Astrocyte of the spinal cord (primary cell): ENCODE measurements around the gene FMN1.

ENCODE experiments used
- DNase-seq: peaks from one replicate; pipeline ENCODE4 v3.0.0; 2011; ENCODE audit warnings: low read depth, low spot score
- H3K4me3 ChIP-seq: 2 replicates; pipeline ENCODE4 v1.5.1; 2011; ENCODE audit warnings: low read depth, mild to moderate bottlenecking, low read length, moderate library complexity
- in situ Hi-C: cut with HindIII; loops from 2 replicates; pipeline ENCODE4 v1.10.0; 2017; ENCODE audit warnings: low sequenced_read_pairs
- TF ChIP-seq, protein P1 (sequence below): IDR thresholded peaks from 2 replicates; pipeline ENCODE4 v1.5.1; 2012; ENCODE audit warnings: low read depth, mild to moderate bottlenecking, low read length, inconsistent platforms

The FMN1 gene

DNA sequence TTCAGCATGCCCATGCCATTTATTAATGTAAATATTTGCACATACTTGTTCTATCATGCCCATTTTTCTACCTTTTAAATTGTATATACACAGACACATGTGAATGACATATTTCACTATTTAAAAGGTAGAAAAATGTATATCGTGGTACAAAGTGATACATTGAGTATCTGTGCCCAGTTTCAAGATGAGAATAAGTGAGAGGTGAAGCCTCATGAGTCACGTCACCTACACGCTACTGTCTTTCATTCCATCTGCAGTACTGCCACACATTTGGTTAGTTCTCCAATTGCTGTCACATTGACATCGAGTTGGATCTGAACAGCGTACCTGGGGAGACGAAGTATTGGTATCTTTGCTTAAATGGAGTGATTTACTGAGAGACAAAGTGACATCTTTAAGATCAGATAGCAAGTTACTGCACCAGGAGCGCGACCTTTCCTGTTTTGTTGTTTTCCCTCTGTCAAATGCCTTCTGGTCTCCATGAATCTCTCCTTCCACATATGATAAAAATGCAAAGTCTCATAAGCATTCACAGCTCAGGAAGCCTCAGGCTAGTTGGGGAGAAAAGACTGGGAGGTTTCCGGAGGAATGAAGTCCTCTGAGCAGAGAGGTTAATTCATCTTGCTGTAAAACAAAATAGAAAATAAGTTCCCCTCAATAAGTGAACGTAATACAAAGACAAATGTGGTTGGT is 464.7 kb downstream of the FMN1 start:
- TF ChIP-seq, protein P1, sequence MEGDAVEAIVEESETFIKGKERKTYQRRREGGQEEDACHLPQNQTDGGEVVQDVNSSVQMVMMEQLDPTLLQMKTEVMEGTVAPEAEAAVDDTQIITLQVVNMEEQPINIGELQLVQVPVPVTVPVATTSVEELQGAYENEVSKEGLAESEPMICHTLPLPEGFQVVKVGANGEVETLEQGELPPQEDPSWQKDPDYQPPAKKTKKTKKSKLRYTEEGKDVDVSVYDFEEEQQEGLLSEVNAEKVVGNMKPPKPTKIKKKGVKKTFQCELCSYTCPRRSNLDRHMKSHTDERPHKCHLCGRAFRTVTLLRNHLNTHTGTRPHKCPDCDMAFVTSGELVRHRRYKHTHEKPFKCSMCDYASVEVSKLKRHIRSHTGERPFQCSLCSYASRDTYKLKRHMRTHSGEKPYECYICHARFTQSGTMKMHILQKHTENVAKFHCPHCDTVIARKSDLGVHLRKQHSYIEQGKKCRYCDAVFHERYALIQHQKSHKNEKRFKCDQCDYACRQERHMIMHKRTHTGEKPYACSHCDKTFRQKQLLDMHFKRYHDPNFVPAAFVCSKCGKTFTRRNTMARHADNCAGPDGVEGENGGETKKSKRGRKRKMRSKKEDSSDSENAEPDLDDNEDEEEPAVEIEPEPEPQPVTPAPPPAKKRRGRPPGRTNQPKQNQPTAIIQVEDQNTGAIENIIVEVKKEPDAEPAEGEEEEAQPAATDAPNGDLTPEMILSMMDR: no peak
- H3K4me3 ChIP-seq: no peak overlapping the region
- no peak for DNase-seq
- in situ Hi-C loops: no loop called here

DNA sequence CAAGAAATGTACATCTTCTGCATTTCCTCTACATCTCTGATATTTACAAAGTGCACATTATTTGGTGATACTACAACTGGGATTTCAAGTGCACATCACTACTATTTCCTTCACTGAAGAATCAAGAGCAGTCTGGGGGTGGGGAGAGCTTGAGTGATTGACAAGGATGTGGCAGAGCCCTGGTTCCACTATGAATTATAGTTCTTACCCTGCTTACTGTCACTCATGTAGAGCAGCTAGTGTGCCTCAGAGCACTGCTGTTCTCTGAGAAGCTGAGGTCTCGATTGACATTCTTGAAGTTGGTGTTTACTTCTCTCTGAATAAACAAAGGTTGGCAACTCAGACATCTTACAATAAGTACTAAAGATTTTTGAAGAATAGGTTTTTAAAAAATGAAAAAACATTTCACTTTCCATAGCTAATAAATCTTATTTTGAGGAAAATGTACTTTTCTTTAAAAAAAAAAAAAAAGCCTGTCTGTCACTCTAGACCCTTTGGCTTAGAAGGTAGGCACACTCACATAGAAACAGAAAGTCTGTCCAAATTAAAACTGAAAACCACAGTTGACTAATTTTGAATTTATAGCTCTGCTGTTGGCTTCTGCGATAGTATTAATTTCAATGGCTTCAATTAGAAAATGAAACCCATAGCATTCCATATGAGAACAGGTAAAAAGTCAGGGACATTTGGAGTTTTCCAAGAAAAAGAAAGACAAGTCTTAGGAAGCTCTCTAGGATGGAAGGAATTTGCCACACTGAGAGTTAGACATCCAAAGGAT is 471.2 kb downstream of the FMN1 start:
- H3K4me3 ChIP-seq: no peak overlapping the region
- TF ChIP-seq, protein P1: no peak
- in situ Hi-C loops: no loop called here
- no peak for DNase-seq

DNA sequence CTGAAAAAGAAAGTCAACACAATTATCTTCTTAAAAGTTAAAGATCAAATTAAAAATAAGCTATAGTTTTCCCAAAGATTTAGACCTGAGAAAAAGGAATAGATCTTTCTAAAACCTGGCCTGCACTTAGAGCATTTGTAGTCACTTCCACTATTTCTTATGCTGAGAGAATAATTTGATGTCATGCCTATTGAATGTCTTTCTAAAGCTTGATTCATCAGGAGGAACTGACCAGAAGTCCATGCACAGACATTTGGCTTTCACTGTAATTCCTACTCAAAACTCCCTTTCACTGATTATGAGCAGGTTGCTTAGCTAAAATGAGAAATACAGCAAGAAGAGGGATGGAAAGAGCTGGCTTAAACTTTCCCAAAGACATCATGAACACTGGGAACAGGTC is 472.4 kb downstream of the FMN1 start:
- H3K4me3 ChIP-seq: no peak overlapping the region
- DNase-seq: no peak
- in situ Hi-C loops: no loop called here
- TF ChIP-seq, protein P1: no peak

DNA sequence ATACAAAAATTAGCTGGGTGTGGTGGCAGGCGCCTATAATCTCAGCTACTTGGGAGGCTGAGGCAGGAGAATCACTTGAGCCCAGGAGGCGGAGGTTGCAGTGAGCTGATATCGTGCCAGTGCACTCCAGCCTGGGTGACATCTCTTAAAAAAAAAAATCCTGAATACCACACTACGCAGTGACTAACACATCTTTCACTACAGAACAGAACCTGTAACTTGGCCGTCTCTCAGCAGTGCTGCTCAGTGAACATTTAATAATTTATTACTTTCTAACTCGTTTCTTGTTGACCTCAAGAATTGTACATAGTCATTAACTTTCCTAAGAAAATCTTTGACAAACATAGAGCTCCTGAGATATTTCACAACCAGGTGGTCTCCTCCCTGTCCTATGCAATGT is 472.9 kb downstream of the FMN1 start:
- TF ChIP-seq, protein P1: no peak
- no peak overlapping the region for H3K4me3 ChIP-seq
- peak; percentile 30 for DNase-seq
- in situ Hi-C loops: no loop called here

DNA sequence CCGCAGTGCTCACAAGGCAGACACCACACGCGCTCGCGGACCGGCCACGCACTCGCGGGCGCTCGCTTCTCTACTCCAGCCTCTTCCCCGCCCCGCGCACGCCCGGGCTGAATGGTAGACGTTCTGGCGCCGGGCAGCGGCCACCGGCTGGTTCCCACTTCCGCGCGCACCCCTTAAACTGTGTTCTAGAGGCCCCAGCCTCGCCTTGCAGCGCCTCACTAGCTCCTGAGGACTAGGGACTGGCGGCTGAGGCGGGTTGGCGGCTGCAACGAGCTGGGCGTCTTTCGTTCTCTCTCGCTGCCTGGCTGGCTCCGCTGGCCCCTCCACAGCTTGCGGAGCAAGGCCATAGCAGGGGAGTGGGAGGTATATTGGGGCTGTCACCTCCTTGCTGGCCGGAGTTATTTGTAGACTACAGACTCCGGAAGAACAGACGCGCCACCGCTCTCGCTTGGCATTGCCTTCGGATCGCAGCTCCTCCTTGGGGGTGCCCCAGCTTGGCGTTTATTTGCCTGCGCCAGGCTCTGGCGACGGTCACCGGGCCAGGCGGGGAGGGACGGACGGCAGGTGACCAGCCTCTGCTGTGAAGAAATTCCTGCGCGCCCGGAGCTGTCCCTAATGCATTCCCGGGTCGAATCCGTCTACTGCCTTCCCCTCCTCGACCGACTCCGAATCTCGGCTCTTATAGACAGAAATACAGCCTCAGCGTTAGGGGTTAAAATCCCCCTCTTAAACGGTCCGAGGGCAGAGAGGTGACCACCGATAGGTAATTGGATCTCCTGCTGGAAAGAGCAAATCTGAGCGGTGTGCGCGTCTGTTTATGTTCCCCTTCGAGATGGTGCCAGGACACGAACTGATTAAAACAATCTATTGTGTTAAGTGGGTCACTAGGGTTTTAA is 475.4 kb downstream of the FMN1 start:
- peak overlapping the region; percentile 61 for H3K4me3 ChIP-seq
- TF ChIP-seq, protein P1: no peak
- in situ Hi-C loops: no loop called here

DNA sequence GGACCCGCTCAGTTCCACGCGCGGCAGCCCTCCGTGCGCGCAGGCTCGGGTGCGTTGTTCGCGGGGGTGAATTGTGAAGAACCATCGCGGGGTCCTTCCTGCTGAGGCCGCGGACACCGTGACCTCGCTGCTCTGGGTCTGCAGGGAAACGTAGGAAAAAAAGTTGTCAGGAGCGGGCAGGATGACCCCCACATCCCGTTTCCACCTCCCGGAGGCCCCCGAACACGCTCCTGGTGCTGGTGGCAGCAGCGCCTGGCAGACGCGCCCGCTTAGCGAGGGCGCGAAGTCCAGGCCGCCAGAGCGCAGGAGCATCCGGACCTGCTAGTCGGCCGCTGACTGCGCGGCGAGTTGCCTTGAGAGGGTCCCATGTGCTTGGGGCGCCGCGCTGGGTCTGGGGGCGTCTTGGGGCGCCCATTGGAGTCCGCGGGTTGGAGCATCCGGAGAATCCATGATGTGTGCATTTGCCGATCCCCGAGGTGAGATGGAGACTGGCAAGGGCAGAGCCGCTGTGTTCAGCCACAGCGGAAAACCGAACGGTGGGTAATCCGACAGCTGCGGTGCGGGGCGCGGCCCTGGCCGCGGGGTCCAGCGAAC is 476.2 kb downstream of the FMN1 start:
- H3K4me3 ChIP-seq: peak overlapping the region; percentile 61
- in situ Hi-C loops: no loop called here
- TF ChIP-seq, protein P1: no peak
- DNase-seq: peak; percentile 43

More for the DNA sequence above, 475.4 kb downstream of the FMN1 start:
- peak; percentile 34 for DNase-seq
